GM19099 (cell line): Measurements from ENCODE around the gene COL25A1.

Experiments
- POLR2A ChIP-seq: IDR thresholded peaks from 3 replicates; pipeline ENCODE4 v1.6.1; 2011; ENCODE audit warnings: low read depth; ENCODE audit not compliant: insufficient read length; ENCODE audit errors: extremely low read depth

COL25A1 gene

DNA sequence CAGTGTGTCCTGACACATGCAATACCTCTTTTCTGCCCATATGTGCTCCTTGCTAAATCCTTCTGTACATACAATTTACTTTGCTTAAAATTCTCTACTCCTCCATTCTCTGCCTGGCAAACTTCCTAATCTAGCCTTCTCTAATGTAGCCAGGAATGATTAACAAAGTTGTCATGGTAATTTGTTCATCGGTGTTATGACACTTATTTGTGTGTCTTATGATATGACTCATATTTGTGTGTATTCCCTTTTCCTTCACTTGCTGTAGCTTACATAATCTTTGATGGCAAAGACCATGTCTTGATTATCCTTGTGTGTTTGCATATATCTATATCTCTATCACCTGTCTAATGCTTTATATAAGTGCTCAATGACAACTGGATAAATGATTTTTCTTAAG is 133.3 kb downstream of the COL25A1 start:
- TF ChIP-seq POLR2A, result no peak

DNA sequence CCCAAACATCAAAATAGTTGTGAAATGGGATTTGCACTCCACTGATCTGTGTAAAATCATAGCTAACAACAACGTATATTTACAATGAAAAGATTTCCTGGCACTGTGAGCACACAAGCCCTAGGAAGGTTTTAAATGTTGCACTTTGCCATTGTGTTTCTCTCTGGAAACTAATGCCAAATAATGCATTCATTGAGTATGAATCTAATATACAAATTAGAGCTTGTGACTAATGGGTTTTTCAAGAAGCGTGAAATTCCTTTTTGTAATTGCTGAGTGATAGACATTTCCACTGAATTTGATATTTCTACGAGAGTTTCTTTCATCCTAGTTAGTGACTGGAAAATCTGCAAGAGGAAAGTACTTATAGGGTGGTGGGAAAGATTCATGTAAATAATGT is 135.9 kb downstream of the COL25A1 start:
- no peak for TF ChIP-seq POLR2A

GRCh38 chr4:109166126-109166525 is 136.3 kb downstream of the COL25A1 start:
- TF ChIP-seq POLR2A, result no peak

DNA sequence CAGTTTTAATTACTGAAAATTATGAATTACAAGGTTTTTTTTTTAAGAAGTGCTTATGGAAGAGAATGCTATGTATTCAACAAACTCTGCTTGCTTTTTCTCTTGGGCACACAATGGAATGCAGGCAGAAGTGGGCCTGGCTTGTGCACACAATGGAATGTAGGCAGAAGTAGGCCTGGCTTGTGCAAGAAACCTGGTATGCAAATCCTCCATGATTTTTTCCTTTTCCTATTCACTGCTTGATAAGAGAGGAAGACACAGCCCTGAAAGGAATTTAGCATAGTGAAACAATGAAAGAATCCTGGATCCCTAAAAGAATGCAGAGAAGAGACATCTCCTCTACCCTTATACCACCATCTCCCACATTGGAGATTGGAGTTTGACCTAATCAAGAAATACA is 138.4 kb downstream of the COL25A1 start:
- TF ChIP-seq POLR2A, result no peak

GRCh38 chr4:109163493-109163892 is 139.0 kb downstream of the COL25A1 start:
- no peak for TF ChIP-seq POLR2A

DNA sequence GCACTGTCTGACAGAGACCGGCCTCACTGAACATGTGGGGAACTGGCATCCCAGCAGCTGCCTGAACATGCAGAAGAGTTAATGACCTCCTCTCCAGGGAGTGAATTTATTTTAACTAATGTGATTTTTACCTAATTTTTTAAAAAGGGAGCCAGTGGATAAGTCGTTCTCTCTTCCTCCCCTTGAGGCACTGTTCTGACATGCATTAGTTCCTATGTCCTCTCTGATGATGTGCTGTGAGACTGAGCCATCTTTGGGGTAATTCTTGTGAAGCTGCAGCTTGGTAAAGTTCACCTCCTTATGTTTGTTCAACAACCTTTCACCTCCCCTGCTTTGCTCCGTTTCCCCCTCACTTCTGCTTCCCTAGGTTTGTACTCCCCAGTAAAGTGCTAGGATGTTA is 139.7 kb downstream of the COL25A1 start:
- no peak for TF ChIP-seq POLR2A

DNA sequence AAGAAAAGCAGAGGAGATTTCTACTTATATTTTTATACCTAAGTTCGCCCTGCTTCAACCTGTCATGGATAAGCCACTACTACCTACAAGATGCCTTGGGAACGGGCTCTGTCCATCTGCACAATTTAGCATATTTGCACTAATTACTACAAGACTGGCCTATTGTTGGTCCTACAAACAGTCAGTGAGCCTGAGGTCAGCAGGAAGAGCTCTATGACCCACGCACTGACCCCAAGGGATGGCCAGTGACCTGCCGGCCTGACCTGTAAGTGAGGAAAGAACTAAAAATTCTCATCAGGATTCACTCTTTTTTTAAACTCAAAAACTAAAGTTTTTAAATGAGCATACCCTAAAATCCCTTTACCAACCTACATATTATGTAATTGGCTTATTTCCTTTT is 142.0 kb downstream of the COL25A1 start:
- no peak for TF ChIP-seq POLR2A

DNA sequence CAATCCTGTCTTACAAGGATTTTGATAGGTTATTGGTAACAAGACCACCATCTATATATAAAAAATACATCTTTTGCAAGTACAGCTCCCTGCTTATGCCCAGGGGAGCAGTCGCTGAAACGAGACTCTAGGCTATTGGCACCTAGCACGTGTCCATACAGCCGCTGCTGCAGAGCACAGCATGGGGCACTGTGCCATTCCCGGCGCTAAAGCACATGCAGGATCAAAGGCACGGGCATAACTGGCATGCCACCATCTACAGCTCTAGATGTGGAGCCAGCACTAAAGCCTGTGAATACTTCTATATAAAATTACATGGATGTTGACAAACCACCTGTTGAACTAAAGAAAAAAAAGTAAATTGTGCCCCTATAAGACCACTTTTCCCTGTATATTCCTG is 144.8 kb downstream of the COL25A1 start:
- no peak for TF ChIP-seq POLR2A

DNA sequence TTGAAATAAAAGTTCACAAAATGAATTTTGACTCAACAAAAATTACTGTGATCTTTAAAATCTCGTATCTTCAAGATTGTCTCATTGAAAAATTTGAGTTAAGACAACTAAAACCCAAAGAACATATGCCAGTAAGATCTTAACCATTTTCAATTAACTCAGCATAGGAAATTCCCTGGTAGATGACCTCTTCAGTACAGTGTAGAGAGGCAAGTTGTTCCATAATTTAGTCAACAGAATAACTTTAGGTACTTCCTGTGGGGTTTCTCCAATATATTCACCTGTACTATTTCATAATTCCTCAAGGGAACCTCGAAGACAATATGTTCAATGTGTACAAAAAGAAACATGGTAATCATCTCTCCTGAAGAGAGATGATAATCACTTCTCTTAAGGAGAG is 145.3 kb downstream of the COL25A1 start:
- no peak for TF ChIP-seq POLR2A

- TF ChIP-seq POLR2A, result no peak
These were observed 146.1 kb downstream of the COL25A1 start for GRCh38 chr4:109156356-109156755.

DNA sequence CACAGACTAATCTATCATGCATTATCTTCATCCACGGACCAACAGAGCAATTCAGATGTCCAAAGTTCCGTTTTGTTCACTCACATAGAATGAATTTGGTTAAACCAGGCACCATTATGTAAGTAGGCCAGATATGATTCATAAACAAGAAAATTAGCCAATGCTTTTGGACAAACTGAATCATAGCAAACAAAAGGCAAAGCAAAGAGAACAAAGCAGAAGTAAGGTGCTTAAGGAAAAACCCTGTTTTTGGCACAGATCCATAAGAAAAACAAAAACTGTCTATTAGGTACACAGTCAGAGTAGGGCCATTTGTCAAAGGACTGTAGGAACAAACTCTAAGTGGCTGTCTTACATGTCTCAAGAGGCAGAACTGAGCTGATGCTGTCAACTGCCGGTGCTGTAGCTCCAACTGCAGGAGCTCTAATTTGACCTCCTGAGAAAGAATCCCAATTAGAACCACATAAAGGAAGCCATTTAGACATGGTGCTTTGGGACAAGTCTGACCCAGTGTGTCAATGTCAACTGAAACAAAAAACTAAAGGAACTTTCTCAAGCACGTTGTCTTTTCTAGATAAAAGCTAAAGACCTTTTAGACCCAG is 146.7 kb downstream of the COL25A1 start:
- no peak for TF ChIP-seq POLR2A

GRCh38 chr4:109155084-109155483 is 147.4 kb downstream of the COL25A1 start:
- no peak for TF ChIP-seq POLR2A

DNA sequence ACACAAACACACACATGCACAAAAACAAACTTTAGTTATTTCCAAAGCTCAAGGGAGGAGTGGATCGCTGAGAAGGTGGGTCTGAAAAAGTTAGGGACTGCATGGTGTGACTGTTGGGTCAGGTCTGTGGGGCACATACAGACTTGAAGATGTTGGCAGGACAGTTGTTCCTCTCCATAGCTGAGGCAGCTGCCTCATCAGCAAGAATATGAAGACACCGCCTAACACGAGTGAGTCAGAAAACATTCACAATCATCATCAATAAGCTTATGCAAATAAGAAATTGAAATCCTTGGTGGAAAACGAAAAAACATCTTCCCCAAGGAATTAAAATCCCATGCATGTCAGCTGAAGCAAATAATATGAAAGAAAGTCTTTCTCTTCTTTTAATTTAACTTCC is 148.0 kb downstream of the COL25A1 start:
- no peak for TF ChIP-seq POLR2A

- TF ChIP-seq POLR2A, result no peak
These were observed 152.6 kb downstream of the COL25A1 start for GRCh38 chr4:109149836-109150235.

GRCh38 chr4:109148577-109149075 is 153.8 kb downstream of the COL25A1 start:
- TF ChIP-seq POLR2A, result no peak

DNA sequence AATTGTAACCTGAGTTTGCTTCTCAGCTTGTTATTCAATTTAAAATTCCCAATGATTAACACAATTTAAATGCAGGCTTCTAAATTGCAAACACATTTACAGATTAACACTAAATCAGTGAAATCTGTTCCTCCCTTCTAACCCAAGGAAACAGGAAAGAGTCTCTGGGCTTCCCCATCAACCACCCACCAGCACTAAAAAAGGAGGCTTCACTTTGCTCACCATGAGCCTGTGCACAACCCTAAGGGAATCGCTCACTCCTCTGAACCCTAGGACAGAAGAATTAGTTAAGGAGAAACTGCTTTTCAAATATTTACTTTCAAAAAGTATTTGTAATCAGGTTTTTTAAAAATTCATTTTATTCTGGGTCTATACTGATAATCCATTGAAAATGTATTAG is 155.3 kb downstream of the COL25A1 start:
- no peak for TF ChIP-seq POLR2A

DNA sequence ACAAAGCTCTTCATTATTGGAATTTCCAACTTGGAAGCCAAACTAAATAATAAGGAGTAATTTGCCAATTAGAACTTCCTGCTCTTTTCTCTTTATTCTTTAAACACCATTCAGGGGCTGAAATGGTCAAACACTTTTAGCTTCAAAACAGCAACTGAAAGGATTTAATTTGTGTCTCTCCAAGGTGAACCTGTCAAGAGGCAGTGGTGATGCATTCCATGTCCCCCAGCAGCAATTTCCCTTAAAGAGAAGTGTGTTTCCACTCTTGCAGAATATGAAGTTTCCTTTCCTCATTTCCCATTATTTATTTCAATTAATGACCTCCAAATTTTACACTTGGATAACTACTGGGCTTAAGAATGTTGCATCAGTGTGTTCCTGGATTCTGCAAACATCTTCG is 156.0 kb downstream of the COL25A1 start:
- no peak for TF ChIP-seq POLR2A
